ENCODE data around the gene AOAH. TPM values are rescaled to one million over a fixed set of nuclear protein-coding genes. Genes with fewer than 3 reads are reported as not detected.

Gene AOAH
- total RNA-seq (2022) (not detected in 2 replicates), Bru-seq, nascent RNA (percentile 2 among the genes with signal in this experiment), BruChase-seq, experiment 1, labeled RNA remaining after a 6-hour chase (percentile 0 among the genes with signal in this experiment), BruChase-seq, experiment 2, labeled RNA remaining after a 2-hour chase (percentile 2 among the genes with signal in this experiment)
- long read RNA-seq = 0 reads

- intact Hi-C loops (cut with micrococcal nuclease) = no loop called here
- no peaks in the 10 kb centered on the region for H3K9me3 Mint-ChIP-seq (ENCODE audit: unreplicated experiment)
- ChIA-PET CTCF (interaction anchor here (0.6 kb wide), 1 partner anchor 11 kb away, joined by 3 read pairs; no protein-coding TSS in a partner anchor), POLR2A (no interaction called here)
- H3K36me3 Mint-ChIP-seq (ENCODE audit: insufficient read depth, unreplicated experiment) = no peaks in the 10 kb centered on the region
- no TSS peak for BruUV-seq (replicated peaks)
- no peak within 1 kb of the TSS for H3K27ac Mint-ChIP-seq (ENCODE audit: low read depth, unreplicated experiment)
- H3K4me1 Mint-ChIP-seq (ENCODE audit: insufficient read depth, unreplicated experiment) = no peaks in the 10 kb centered on the region
- no peak for TF ChIP-seq CTCF (IDR thresholded peaks at IDR 0.05; ENCODE audit: unreplicated experiment)
- no peak within 1 kb of the TSS for H3K4me3 Mint-ChIP-seq (ENCODE audit: unreplicated experiment)
- DNase-seq (ENCODE audit: unreplicated experiment) = no peak
- H3K27me3 Mint-ChIP-seq (ENCODE audit: insufficient read depth, unreplicated experiment) = no peaks in the 10 kb centered on the region
Measured at GRCh38 chr7:36723951-36724664, at the start of gene AOAH. Gene AOAH (minus strand): TSS chr7:36724494. CDS start chr7:36724148, 346 bp downstream.

GRCh38 chr7:36766451-36766850 is 42.2 kb upstream of the AOAH start:
- intact Hi-C loops (cut with micrococcal nuclease) = no loop called here
- Mint-ChIP-seq H3K27ac (ENCODE audit: low read depth, unreplicated experiment) (no peak overlapping the region), H3K36me3 (ENCODE audit: insufficient read depth, unreplicated experiment) (no peaks in the 10 kb centered on the region), H3K4me3 (ENCODE audit: unreplicated experiment) (no peak overlapping the region), H3K9me3 (ENCODE audit: unreplicated experiment) (no peaks in the 10 kb centered on the region), H3K4me1 (ENCODE audit: insufficient read depth, unreplicated experiment) (no peaks in the 10 kb centered on the region), H3K27me3 (ENCODE audit: insufficient read depth, unreplicated experiment) (no peaks in the 10 kb centered on the region)
- ChIA-PET CTCF (interaction anchor here (0.8 to 1.2 kb wide), 2 partner anchors 29 to 189 kb away, joined by 3 read pairs; no protein-coding TSS in a partner anchor), POLR2A (interaction anchor here (1.0 kb wide), 1 partner anchor 11 kb away, joined by 7 read pairs; no protein-coding TSS in a partner anchor)
- no peak for DNase-seq (ENCODE audit: unreplicated experiment)
- BruUV-seq (replicated peaks) = no TSS peak
- TF ChIP-seq CTCF (IDR thresholded peaks at IDR 0.05; ENCODE audit: unreplicated experiment) = no peak

- intact Hi-C loops (cut with micrococcal nuclease) = no loop called here
- H3K27me3 Mint-ChIP-seq (ENCODE audit: insufficient read depth, unreplicated experiment) = no peaks in the 10 kb centered on the region
- DNase-seq (ENCODE audit: unreplicated experiment) = no peak
- no peak overlapping the region for H3K4me3 Mint-ChIP-seq (ENCODE audit: unreplicated experiment)
- H3K36me3 Mint-ChIP-seq (ENCODE audit: insufficient read depth, unreplicated experiment) = no peaks in the 10 kb centered on the region
- CTCF ChIA-PET = interaction anchor here (1.2 kb wide), 1 partner anchor 30 kb away, joined by 3 read pairs; no protein-coding TSS in a partner anchor
- no peak for TF ChIP-seq CTCF (IDR thresholded peaks at IDR 0.05; ENCODE audit: unreplicated experiment)
- no peaks in the 10 kb centered on the region for H3K9me3 Mint-ChIP-seq (ENCODE audit: unreplicated experiment)
- H3K4me1 Mint-ChIP-seq (ENCODE audit: insufficient read depth, unreplicated experiment) = no peaks in the 10 kb centered on the region
- no peak overlapping the region for H3K27ac Mint-ChIP-seq (ENCODE audit: low read depth, unreplicated experiment)
- POLR2A ChIA-PET = no interaction called here
- BruUV-seq (replicated peaks) = no TSS peak
Measured at GRCh38 chr7:36765605-36766004, 41.3 kb upstream of the AOAH start.

- no peak for DNase-seq (ENCODE audit: unreplicated experiment)
- H3K27me3 Mint-ChIP-seq (ENCODE audit: insufficient read depth, unreplicated experiment) = no peaks in the 10 kb centered on the region
- H3K27ac Mint-ChIP-seq (ENCODE audit: low read depth, unreplicated experiment) = no peak overlapping the region
- no peak for TF ChIP-seq CTCF (IDR thresholded peaks at IDR 0.05; ENCODE audit: unreplicated experiment)
- H3K9me3 Mint-ChIP-seq (ENCODE audit: unreplicated experiment) = no peaks in the 10 kb centered on the region
- no peaks in the 10 kb centered on the region for H3K4me1 Mint-ChIP-seq (ENCODE audit: insufficient read depth, unreplicated experiment)
- H3K4me3 Mint-ChIP-seq (ENCODE audit: unreplicated experiment) = no peak overlapping the region
- POLR2A ChIA-PET = interaction anchor here (0.7 kb wide), 1 partner anchor 28 kb away, joined by 3 read pairs; no protein-coding TSS in a partner anchor
- intact Hi-C loops (cut with micrococcal nuclease) = no loop called here
- BruUV-seq (replicated peaks) = no TSS peak
- no peaks in the 10 kb centered on the region for H3K36me3 Mint-ChIP-seq (ENCODE audit: insufficient read depth, unreplicated experiment)
- CTCF ChIA-PET = interaction anchor here (0.8 kb wide), 1 partner anchor 56 kb away, joined by 3 read pairs; no protein-coding TSS in a partner anchor
Measured at GRCh38 chr7:36764929-36765328, 40.6 kb upstream of the AOAH start.
